Dedifferentiated amniotic fluid mesenchymal stem cell (primary cell): ENCODE measurements around the gene OCA2.
"Not testable (repeated sequence)": the region's sequence is repeated elsewhere in the genome, so short reads cannot be mapped to it uniquely, and the experiment has no call there.

Experiments used
- DNase-seq: peaks from one replicate; pipeline ENCODE4 v3.0.0-alpha.2; 2016; ENCODE audit errors: extremely low spot score

OCA2 gene

GRCh38 chr15:27770769-27771554, 328.2 kb downstream of the OCA2 start:
- no peak for DNase-seq

- DNase-seq = no peak
Measured at GRCh38 chr15:27770086-27770607, 329.0 kb downstream of the OCA2 start.

- no peak for DNase-seq
Measured at GRCh38 chr15:27769652-27770051, 329.5 kb downstream of the OCA2 start.

- DNase-seq = no peak
Measured at GRCh38 chr15:27768732-27769475, 330.2 kb downstream of the OCA2 start.

GRCh38 chr15:27767918-27768640, 331.0 kb downstream of the OCA2 start:
- no peak for DNase-seq

- not testable (repeated sequence) for DNase-seq
Measured at GRCh38 chr15:27767430-27767829, 331.7 kb downstream of the OCA2 start.

- DNase-seq = no peak
Measured at GRCh38 chr15:27764339-27764738, 334.8 kb downstream of the OCA2 start.

- no peak for DNase-seq
Measured at GRCh38 chr15:27763514-27763913, 335.6 kb downstream of the OCA2 start.

GRCh38 chr15:27762471-27762870, 336.6 kb downstream of the OCA2 start:
- DNase-seq = no peak

- no peak for DNase-seq
Measured at GRCh38 chr15:27757052-27757451, 342.1 kb downstream of the OCA2 start.

GRCh38 chr15:27752691-27753090, 346.4 kb downstream of the OCA2 start:
- DNase-seq = no peak

GRCh38 chr15:27747997-27748396, 351.1 kb downstream of the OCA2 start:
- DNase-seq = no peak

- DNase-seq = no peak
Measured at GRCh38 chr15:27746401-27746955, 352.6 kb downstream of the OCA2 start.

- DNase-seq = no peak
Measured at GRCh38 chr15:27744641-27745040, 354.5 kb downstream of the OCA2 start.

- DNase-seq = no peak
Measured at GRCh38 chr15:27743638-27744037, 355.5 kb downstream of the OCA2 start.

GRCh38 chr15:27742751-27743477, 356.2 kb downstream of the OCA2 start:
- DNase-seq = no peak

- no peak for DNase-seq
Measured at GRCh38 chr15:27741226-27741860, 357.8 kb downstream of the OCA2 start.

- no peak for DNase-seq
Measured at GRCh38 chr15:27734785-27735495, 364.2 kb downstream of the OCA2 start.

GRCh38 chr15:27731776-27732175, 367.3 kb downstream of the OCA2 start:
- no peak for DNase-seq

- DNase-seq = no peak
Measured at GRCh38 chr15:27730868-27731267, 368.2 kb downstream of the OCA2 start.
